Stimulated activated memory B cell treated with anti-CD40 and anti-IgM and Interleukin-4, amounts not matched to agents 10 μg/mL and 1 μg/mL and 100 μg/mL, for 72 hours (primary cell): ENCODE measurements around the gene HDAC11.
A peak's percentile ranks its signal among the peaks of the same experiment; 100 is the strongest.

ENCODE experiments used
- ATAC-seq: fragments of 150-1000 bp; cut with Tn5 transposase; 2 replicates; pipeline ENCODE4 v1.10.0; 2021
- H3K27ac Mint-ChIP-seq: one replicate; pipeline ENCODE4 v1.8.0; 2022; ENCODE audit warnings: mild to moderate bottlenecking, mixed read lengths
- H3K27me3 Mint-ChIP-seq: one replicate; pipeline ENCODE4 v1.8.0; 2022; ENCODE audit warnings: mixed read lengths
- H3K36me3 Mint-ChIP-seq: one replicate; pipeline ENCODE4 v1.8.0; 2022; ENCODE audit warnings: mixed read lengths
- H3K4me1 Mint-ChIP-seq: one replicate; pipeline ENCODE4 v1.8.0; 2022; ENCODE audit warnings: mixed read lengths
- H3K4me3 Mint-ChIP-seq: one replicate; pipeline ENCODE4 v1.8.0; 2022; ENCODE audit warnings: mild to moderate bottlenecking, moderate library complexity, mixed read lengths
- H3K9me3 Mint-ChIP-seq: one replicate; pipeline ENCODE4 v1.8.0; 2022; ENCODE audit warnings: mixed read lengths

Gene HDAC11

GRCh38 chr3:13462125-13462629, 17.9 kb upstream of the HDAC11 start:
- no peak overlapping the region for H3K4me3 Mint-ChIP-seq
- ATAC-seq = no peak
- H3K27me3 Mint-ChIP-seq = peaks cover 42% of the 10 kb centered on the region
- H3K9me3 Mint-ChIP-seq = no peaks in the 10 kb centered on the region
- no peaks in the 10 kb centered on the region for H3K36me3 Mint-ChIP-seq
- no peak overlapping the region for H3K27ac Mint-ChIP-seq
- peaks cover 7% of the 10 kb centered on the region for H3K4me1 Mint-ChIP-seq

GRCh38 chr3:13462822-13463221, 17.3 kb upstream of the HDAC11 start:
- Mint-ChIP-seq H3K4me1 (peaks cover 7% of the 10 kb centered on the region), H3K36me3 (no peaks in the 10 kb centered on the region), H3K27me3 (peaks cover 48% of the 10 kb centered on the region), H3K9me3 (no peaks in the 10 kb centered on the region), H3K27ac (no peak overlapping the region), H3K4me3 (no peak overlapping the region)
- no peak for ATAC-seq

GRCh38 chr3:13463618-13464400, 16.3 kb upstream of the HDAC11 start:
- Mint-ChIP-seq H3K27me3 (peaks cover 53% of the 10 kb centered on the region), H3K4me1 (peaks cover 10% of the 10 kb centered on the region), H3K36me3 (no peaks in the 10 kb centered on the region), H3K4me3 (no peak overlapping the region), H3K9me3 (no peaks in the 10 kb centered on the region), H3K27ac (no peak overlapping the region)
- ATAC-seq = no peak

- Mint-ChIP-seq H3K4me3 (no peak overlapping the region), H3K9me3 (no peaks in the 10 kb centered on the region), H3K36me3 (no peaks in the 10 kb centered on the region), H3K27ac (no peak overlapping the region), H3K27me3 (peaks cover 53% of the 10 kb centered on the region), H3K4me1 (peaks cover 12% of the 10 kb centered on the region)
- no peak for ATAC-seq
These were observed 14.8 kb upstream of the HDAC11 start for GRCh38 chr3:13465236-13465873.

GRCh38 chr3:13466781-13467180, 13.3 kb upstream of the HDAC11 start:
- ATAC-seq = no peak
- H3K27ac Mint-ChIP-seq = no peak overlapping the region
- H3K27me3 Mint-ChIP-seq = peaks cover 46% of the 10 kb centered on the region
- H3K36me3 Mint-ChIP-seq = no peaks in the 10 kb centered on the region
- H3K9me3 Mint-ChIP-seq = no peaks in the 10 kb centered on the region
- H3K4me1 Mint-ChIP-seq = peaks cover 11% of the 10 kb centered on the region
- H3K4me3 Mint-ChIP-seq = no peak overlapping the region

- Mint-ChIP-seq H3K36me3 (no peaks in the 10 kb centered on the region), H3K27me3 (peaks cover 32% of the 10 kb centered on the region), H3K9me3 (no peaks in the 10 kb centered on the region), H3K27ac (no peak overlapping the region), H3K4me3 (no peak overlapping the region), H3K4me1 (peaks cover 10% of the 10 kb centered on the region)
- ATAC-seq = no peak
These were observed 9.1 kb upstream of the HDAC11 start for GRCh38 chr3:13470894-13471574.

GRCh38 chr3:13472286-13472685, 7.8 kb upstream of the HDAC11 start:
- peaks cover 10% of the 10 kb centered on the region for H3K4me1 Mint-ChIP-seq
- no peaks in the 10 kb centered on the region for H3K9me3 Mint-ChIP-seq
- H3K36me3 Mint-ChIP-seq = no peaks in the 10 kb centered on the region
- no peak for ATAC-seq
- H3K27me3 Mint-ChIP-seq = peaks cover 25% of the 10 kb centered on the region
- no peak overlapping the region for H3K4me3 Mint-ChIP-seq
- H3K27ac Mint-ChIP-seq = no peak overlapping the region

- Mint-ChIP-seq H3K9me3 (no peaks in the 10 kb centered on the region), H3K4me3 (no peak overlapping the region), H3K36me3 (no peaks in the 10 kb centered on the region), H3K27me3 (peaks cover 17% of the 10 kb centered on the region), H3K4me1 (peaks cover 10% of the 10 kb centered on the region), H3K27ac (no peak overlapping the region)
- ATAC-seq = no peak
These were observed 7.1 kb upstream of the HDAC11 start for GRCh38 chr3:13473020-13473419.

GRCh38 chr3:13474021-13474420, 6.1 kb upstream of the HDAC11 start:
- H3K4me3 Mint-ChIP-seq = no peak overlapping the region
- no peak for ATAC-seq
- no peaks in the 10 kb centered on the region for H3K36me3 Mint-ChIP-seq
- no peaks in the 10 kb centered on the region for H3K9me3 Mint-ChIP-seq
- H3K4me1 Mint-ChIP-seq = peaks cover 8% of the 10 kb centered on the region
- no peak overlapping the region for H3K27ac Mint-ChIP-seq
- peaks cover 15% of the 10 kb centered on the region for H3K27me3 Mint-ChIP-seq

- H3K4me1 Mint-ChIP-seq = peaks cover 15% of the 10 kb centered on the region
- no peak overlapping the region for H3K4me3 Mint-ChIP-seq
- ATAC-seq = no peak
- peaks cover 15% of the 10 kb centered on the region for H3K27me3 Mint-ChIP-seq
- no peaks in the 10 kb centered on the region for H3K9me3 Mint-ChIP-seq
- H3K27ac Mint-ChIP-seq = no peak overlapping the region
- no peaks in the 10 kb centered on the region for H3K36me3 Mint-ChIP-seq
These were observed 5.3 kb upstream of the HDAC11 start for GRCh38 chr3:13474776-13475303.

GRCh38 chr3:13475871-13476590, 4.1 kb upstream of the HDAC11 start:
- Mint-ChIP-seq H3K9me3 (no peaks in the 10 kb centered on the region), H3K27ac (no peak overlapping the region), H3K4me3 (no peak overlapping the region), H3K4me1 (peaks cover 15% of the 10 kb centered on the region), H3K36me3 (no peaks in the 10 kb centered on the region), H3K27me3 (peaks cover 15% of the 10 kb centered on the region)
- ATAC-seq = no peak

GRCh38 chr3:13477943-13478342, 2.2 kb upstream of the HDAC11 start:
- peaks cover 15% of the 10 kb centered on the region for H3K27me3 Mint-ChIP-seq
- no peak overlapping the region for H3K4me3 Mint-ChIP-seq
- peaks cover 21% of the 10 kb centered on the region for H3K4me1 Mint-ChIP-seq
- no peaks in the 10 kb centered on the region for H3K9me3 Mint-ChIP-seq
- H3K27ac Mint-ChIP-seq = no peak overlapping the region
- ATAC-seq = no peak
- H3K36me3 Mint-ChIP-seq = no peaks in the 10 kb centered on the region

GRCh38 chr3:13479332-13479581, 849 bp upstream of the HDAC11 start:
- H3K4me3 Mint-ChIP-seq = peak overlapping the region; percentile 97

GRCh38 chr3:13480340-13481318, 523 bp downstream of the HDAC11 start:
- H3K4me3 Mint-ChIP-seq = peak overlapping the region; percentile 86
- no peaks in the 10 kb centered on the region for H3K27me3 Mint-ChIP-seq
- peak; percentile 52 for ATAC-seq
- no peak overlapping the region for H3K27ac Mint-ChIP-seq
- H3K9me3 Mint-ChIP-seq = no peaks in the 10 kb centered on the region
- peaks cover 21% of the 10 kb centered on the region for H3K4me1 Mint-ChIP-seq
- H3K36me3 Mint-ChIP-seq = no peaks in the 10 kb centered on the region

More at GRCh38 chr3:13479332-13479581, 849 bp upstream of the HDAC11 start:
- H3K36me3 Mint-ChIP-seq = no peaks in the 10 kb centered on the region
- peaks cover 11% of the 10 kb centered on the region for H3K27me3 Mint-ChIP-seq
- no peaks in the 10 kb centered on the region for H3K9me3 Mint-ChIP-seq
- ATAC-seq = no peak
- H3K27ac Mint-ChIP-seq = peak overlapping the region; percentile 95
- H3K4me1 Mint-ChIP-seq = peaks cover 21% of the 10 kb centered on the region
